GM23338 (cell line): ENCODE results near the gene ADCY3. TPM values are rescaled to one million over a fixed set of nuclear protein-coding genes. Genes with fewer than 3 reads are reported as not detected.

Source experiments
- ATAC-seq: fragments of 200-7000 bp; cut with Tn5 transposase; 3 replicates; pipeline ENCODE4 v1.9.1; 2020
- DNase-seq: peaks from one replicate; pipeline ENCODE4 v3.0.0-alpha.2; 2015; ENCODE audit warnings: low spot score
- H2AFZ ChIP-seq: fragments of 200-600 bp; sonication (generic); 2 replicates; pipeline ENCODE4 v1.8.0; 2016; ENCODE audit warnings: antibody characterized with exemption, mild to moderate bottlenecking, moderate library complexity
- H3F3A ChIP-seq: fragments of 200-600 bp; sonication (generic); replicated peaks from 2 replicates; pipeline ENCODE4 v1.8.0; 2017; ENCODE audit warnings: antibody characterized with exemption, mixed run types, low read depth
- H3K27ac ChIP-seq: fragments of 200-600 bp; sonication (generic); 2 replicates; pipeline ENCODE4 v1.6.1; 2016; ENCODE audit warnings: low read depth
- H3K27me3 ChIP-seq: fragments of 200-600 bp; sonication (generic); 2 replicates; pipeline ENCODE4 v1.8.0; 2016; ENCODE audit warnings: mild to moderate bottlenecking, mixed run types, moderate library complexity; ENCODE audit not compliant: insufficient read depth
- H3K36me3 ChIP-seq: fragments of 200-600 bp; sonication (generic); 2 replicates; pipeline ENCODE4 v1.8.0; 2016; ENCODE audit warnings: mild to moderate bottlenecking; ENCODE audit not compliant: insufficient read depth
- H3K4me1 ChIP-seq: fragments of 200-600 bp; sonication (generic); 2 replicates; pipeline ENCODE4 v1.8.0; 2016; ENCODE audit warnings: mild to moderate bottlenecking, moderate library complexity; ENCODE audit not compliant: insufficient read depth
- H3K4me2 ChIP-seq: fragments of 200-600 bp; sonication (generic); 2 replicates; pipeline ENCODE4 v1.7.1; 2017; ENCODE audit warnings: mixed run types
- H3K4me3 ChIP-seq: fragments of 200-600 bp; sonication (generic); 2 replicates; pipeline ENCODE4 v1.6.1; 2016; ENCODE audit warnings: mixed run types
- H3K79me2 ChIP-seq: fragments of 200-600 bp; sonication (generic); replicated peaks from 2 replicates; pipeline ENCODE4 v1.8.0; 2017; ENCODE audit warnings: mild to moderate bottlenecking; ENCODE audit not compliant: insufficient read depth
- H3K9me2 ChIP-seq: fragments of 200-600 bp; sonication (generic); 2 replicates; pipeline ENCODE4 v1.8.0; 2017; ENCODE audit not compliant: insufficient read depth
- H4K20me1 ChIP-seq: fragments of 200-600 bp; sonication (generic); replicated peaks from 2 replicates; pipeline ENCODE4 v1.8.0; 2017; ENCODE audit warnings: mild to moderate bottlenecking; ENCODE audit not compliant: insufficient read depth
- H3K27ac Mint-ChIP-seq: 2 replicates; pipeline ENCODE4 v1.8.0; 2020; ENCODE audit warnings: inconsistent platforms, mild to moderate bottlenecking, moderate library complexity, mixed read lengths
- H3K27me3 Mint-ChIP-seq: 3 replicates; pipeline ENCODE4 v1.8.0; 2022; ENCODE audit warnings: low read depth, mild to moderate bottlenecking, moderate library complexity, mixed read lengths, inconsistent platforms; ENCODE audit not compliant: insufficient read depth, poor library complexity
- H3K36me3 Mint-ChIP-seq: 3 replicates; pipeline ENCODE4 v1.8.0; 2021; ENCODE audit warnings: low read depth, mild to moderate bottlenecking, inconsistent platforms, moderate library complexity, mixed read lengths
- H3K4me1 Mint-ChIP-seq: 3 replicates; pipeline ENCODE4 v1.8.0; 2020; ENCODE audit warnings: mild to moderate bottlenecking, inconsistent platforms, mixed read lengths
- H3K4me3 Mint-ChIP-seq: 3 replicates; pipeline ENCODE4 v1.8.0; 2021; ENCODE audit warnings: moderate library complexity, mild to moderate bottlenecking, inconsistent platforms, mixed read lengths
- H3K9me3 Mint-ChIP-seq: 3 replicates; pipeline ENCODE4 v1.8.0; 2020; ENCODE audit warnings: moderate library complexity, mild to moderate bottlenecking, inconsistent platforms, mixed read lengths
- CREB1 ChIP-seq: fragments of 250-450 bp; sonication (Bioruptor Pico); IDR thresholded peaks from 2 replicates; pipeline ENCODE4 v1.5.0; 2020; ENCODE audit warnings: low read depth, mild to moderate bottlenecking, moderate library complexity
- CTCF ChIP-seq, 2 experiments: fragments of 200-600 bp in 1 of 2; sonication (generic) in 1 of 2; conservative IDR thresholded peaks; 2 replicates each; pipeline versions ENCODE4 v1.5.1 to v1.6.1; 2016 to 2017; ENCODE audit warnings: antibody characterized with exemption in 2 of 2, low read depth in 2 of 2, mild to moderate bottlenecking in 2 of 2, moderate library complexity in 1 of 2
- EZH2 ChIP-seq: fragments of 200-600 bp; sonication (generic); IDR thresholded peaks from one replicate; pipeline ENCODE4 v1.8.0; 2017; ENCODE audit warnings: antibody characterized with exemption, mild to moderate bottlenecking, low read depth; ENCODE audit not compliant: unreplicated experiment
- EZH2phosphoT487 ChIP-seq: fragments of 200-600 bp; sonication (generic); IDR thresholded peaks from one replicate; pipeline ENCODE4 v1.8.1; 2018; ENCODE audit warnings: antibody characterized with exemption; ENCODE audit not compliant: unreplicated experiment
- JUNB ChIP-seq: IDR thresholded peaks from one replicate; pipeline ENCODE4 v1.6.1; 2016; ENCODE audit warnings: antibody characterized with exemption; ENCODE audit not compliant: unreplicated experiment
- NANOG ChIP-seq: IDR thresholded peaks from 2 replicates; pipeline ENCODE4 v1.6.1; 2016; ENCODE audit warnings: antibody characterized with exemption, borderline replicate concordance
- POLR2AphosphoS5 ChIP-seq: IDR thresholded peaks from 2 replicates; pipeline ENCODE4 v1.6.1; 2016; ENCODE audit warnings: antibody characterized with exemption, low read depth
- STAT1 ChIP-seq: IDR thresholded peaks from one replicate; pipeline ENCODE4 v1.6.1; 2016; ENCODE audit warnings: antibody characterized with exemption; ENCODE audit not compliant: unreplicated experiment
- ZNF114 ChIP-seq: fragments of 250-450 bp; sonication (Bioruptor Pico); IDR thresholded peaks from 2 replicates; pipeline ENCODE4 v1.5.0; 2020; ENCODE audit warnings: mild to moderate bottlenecking, moderate library complexity
- ZNF331 ChIP-seq: fragments of 250-450 bp; sonication (Bioruptor Pico); IDR thresholded peaks from 2 replicates; pipeline ENCODE4 v1.5.0; 2020; ENCODE audit warnings: low read depth, mild to moderate bottlenecking, moderate library complexity
- polyA plus RNA-seq: library from polyadenylated mRNA; unstranded; fragments of >200 nt; fragmentation: Nextera tagmentation; extraction: Ambion mirVana; gene quantifications from 2 replicates; pipeline ENCODE4 v1.2.1, GENCODE V29; 2016
- total RNA-seq: library from RNA; depleted of rRNA; stranded (reverse); fragments of >200 nt; shearing (Covaris generic); gene quantifications from 2 replicates; pipeline ENCODE4 v1.2.3, GENCODE V29; 2014
- TF ChIP-seq, protein P1 (sequence below): IDR thresholded peaks from 2 replicates; pipeline ENCODE4 v1.6.1; 2016; ENCODE audit warnings: antibody characterized with exemption
- TF ChIP-seq, protein P2 (sequence below): IDR thresholded peaks from one replicate; pipeline ENCODE4 v1.6.1; 2018; ENCODE audit warnings: antibody characterized with exemption; ENCODE audit not compliant: unreplicated experiment
- TF ChIP-seq, protein P3 (sequence below): fragments of 250-450 bp; sonication (Bioruptor Pico); IDR thresholded peaks from 2 replicates; pipeline ENCODE4 v1.5.0; 2020; ENCODE audit warnings: mild to moderate bottlenecking, moderate library complexity

ADCY3 gene
- total and polyA plus RNA-seq, 2 experiments from 2014 or later = 9.7 to 32.4 TPM

GRCh38 chr2:24816404-24816803 lies 103.6 kb downstream of the ADCY3 start:
- Histone ChIP-seq H3K4me3 (no peak overlapping the region), H3K36me3 (peaks cover 35% of the 10 kb centered on the region; the same call in 1 of the 2 replicates), H3K27me3 (no peaks in the 10 kb centered on the region), H3K4me2 (no peak overlapping the region), H2AFZ (no peak overlapping the region), H3K27ac (0 out of 2 replicates have a peak overlapping the region, but pooled peaks have one; percentile 19), H4K20me1 (peaks cover 23% of the 10 kb centered on the region), H3K4me1 (peaks cover 9% of the 10 kb centered on the region; the same call in 1 of the 2 replicates), H3K9me2 (no peaks in the 10 kb centered on the region), H3F3A (peaks cover 18% of the 10 kb centered on the region; the same call in 1 of the 2 replicates), H3K79me2 (peaks cover 39% of the 10 kb centered on the region)
- Mint-ChIP-seq H3K4me1 (peaks cover 14% of the 10 kb centered on the region), H3K27me3 (peaks cover 9% of the 10 kb centered on the region), H3K9me3 (no peaks in the 10 kb centered on the region), H3K4me3 (no peak overlapping the region), H3K27ac (peak overlapping the region; percentile 75; the same call in 1 of the 2 replicates), H3K36me3 (peaks cover 83% of the 10 kb centered on the region)
- ATAC-seq (no peak), DNase-seq (no peak)
- TF ChIP-seq ZNF331 (CRISPR knock-in tag) = no peak
- TF ChIP-seq CREB1 = no peak
- TF ChIP-seq POLR2AphosphoS5 = no peak
- no peak for TF ChIP-seq EZH2
- no peak for TF ChIP-seq CTCF (conservative IDR thresholded peaks at IDR 0.05; ENCODE audit: low read depth in 2 of 2)
- no peak for TF ChIP-seq JUNB
- no peak for TF ChIP-seq EZH2phosphoT487
- TF ChIP-seq, protein P1, sequence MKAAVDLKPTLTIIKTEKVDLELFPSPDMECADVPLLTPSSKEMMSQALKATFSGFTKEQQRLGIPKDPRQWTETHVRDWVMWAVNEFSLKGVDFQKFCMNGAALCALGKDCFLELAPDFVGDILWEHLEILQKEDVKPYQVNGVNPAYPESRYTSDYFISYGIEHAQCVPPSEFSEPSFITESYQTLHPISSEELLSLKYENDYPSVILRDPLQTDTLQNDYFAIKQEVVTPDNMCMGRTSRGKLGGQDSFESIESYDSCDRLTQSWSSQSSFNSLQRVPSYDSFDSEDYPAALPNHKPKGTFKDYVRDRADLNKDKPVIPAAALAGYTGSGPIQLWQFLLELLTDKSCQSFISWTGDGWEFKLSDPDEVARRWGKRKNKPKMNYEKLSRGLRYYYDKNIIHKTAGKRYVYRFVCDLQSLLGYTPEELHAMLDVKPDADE = no peak
- TF ChIP-seq ZNF114 = no peak
- TF ChIP-seq NANOG = no peak
- TF ChIP-seq, protein P2, sequence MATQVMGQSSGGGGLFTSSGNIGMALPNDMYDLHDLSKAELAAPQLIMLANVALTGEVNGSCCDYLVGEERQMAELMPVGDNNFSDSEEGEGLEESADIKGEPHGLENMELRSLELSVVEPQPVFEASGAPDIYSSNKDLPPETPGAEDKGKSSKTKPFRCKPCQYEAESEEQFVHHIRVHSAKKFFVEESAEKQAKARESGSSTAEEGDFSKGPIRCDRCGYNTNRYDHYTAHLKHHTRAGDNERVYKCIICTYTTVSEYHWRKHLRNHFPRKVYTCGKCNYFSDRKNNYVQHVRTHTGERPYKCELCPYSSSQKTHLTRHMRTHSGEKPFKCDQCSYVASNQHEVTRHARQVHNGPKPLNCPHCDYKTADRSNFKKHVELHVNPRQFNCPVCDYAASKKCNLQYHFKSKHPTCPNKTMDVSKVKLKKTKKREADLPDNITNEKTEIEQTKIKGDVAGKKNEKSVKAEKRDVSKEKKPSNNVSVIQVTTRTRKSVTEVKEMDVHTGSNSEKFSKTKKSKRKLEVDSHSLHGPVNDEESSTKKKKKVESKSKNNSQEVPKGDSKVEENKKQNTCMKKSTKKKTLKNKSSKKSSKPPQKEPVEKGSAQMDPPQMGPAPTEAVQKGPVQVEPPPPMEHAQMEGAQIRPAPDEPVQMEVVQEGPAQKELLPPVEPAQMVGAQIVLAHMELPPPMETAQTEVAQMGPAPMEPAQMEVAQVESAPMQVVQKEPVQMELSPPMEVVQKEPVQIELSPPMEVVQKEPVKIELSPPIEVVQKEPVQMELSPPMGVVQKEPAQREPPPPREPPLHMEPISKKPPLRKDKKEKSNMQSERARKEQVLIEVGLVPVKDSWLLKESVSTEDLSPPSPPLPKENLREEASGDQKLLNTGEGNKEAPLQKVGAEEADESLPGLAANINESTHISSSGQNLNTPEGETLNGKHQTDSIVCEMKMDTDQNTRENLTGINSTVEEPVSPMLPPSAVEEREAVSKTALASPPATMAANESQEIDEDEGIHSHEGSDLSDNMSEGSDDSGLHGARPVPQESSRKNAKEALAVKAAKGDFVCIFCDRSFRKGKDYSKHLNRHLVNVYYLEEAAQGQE = no peak
- TF ChIP-seq STAT1 = no peak
- TF ChIP-seq, protein P3, sequence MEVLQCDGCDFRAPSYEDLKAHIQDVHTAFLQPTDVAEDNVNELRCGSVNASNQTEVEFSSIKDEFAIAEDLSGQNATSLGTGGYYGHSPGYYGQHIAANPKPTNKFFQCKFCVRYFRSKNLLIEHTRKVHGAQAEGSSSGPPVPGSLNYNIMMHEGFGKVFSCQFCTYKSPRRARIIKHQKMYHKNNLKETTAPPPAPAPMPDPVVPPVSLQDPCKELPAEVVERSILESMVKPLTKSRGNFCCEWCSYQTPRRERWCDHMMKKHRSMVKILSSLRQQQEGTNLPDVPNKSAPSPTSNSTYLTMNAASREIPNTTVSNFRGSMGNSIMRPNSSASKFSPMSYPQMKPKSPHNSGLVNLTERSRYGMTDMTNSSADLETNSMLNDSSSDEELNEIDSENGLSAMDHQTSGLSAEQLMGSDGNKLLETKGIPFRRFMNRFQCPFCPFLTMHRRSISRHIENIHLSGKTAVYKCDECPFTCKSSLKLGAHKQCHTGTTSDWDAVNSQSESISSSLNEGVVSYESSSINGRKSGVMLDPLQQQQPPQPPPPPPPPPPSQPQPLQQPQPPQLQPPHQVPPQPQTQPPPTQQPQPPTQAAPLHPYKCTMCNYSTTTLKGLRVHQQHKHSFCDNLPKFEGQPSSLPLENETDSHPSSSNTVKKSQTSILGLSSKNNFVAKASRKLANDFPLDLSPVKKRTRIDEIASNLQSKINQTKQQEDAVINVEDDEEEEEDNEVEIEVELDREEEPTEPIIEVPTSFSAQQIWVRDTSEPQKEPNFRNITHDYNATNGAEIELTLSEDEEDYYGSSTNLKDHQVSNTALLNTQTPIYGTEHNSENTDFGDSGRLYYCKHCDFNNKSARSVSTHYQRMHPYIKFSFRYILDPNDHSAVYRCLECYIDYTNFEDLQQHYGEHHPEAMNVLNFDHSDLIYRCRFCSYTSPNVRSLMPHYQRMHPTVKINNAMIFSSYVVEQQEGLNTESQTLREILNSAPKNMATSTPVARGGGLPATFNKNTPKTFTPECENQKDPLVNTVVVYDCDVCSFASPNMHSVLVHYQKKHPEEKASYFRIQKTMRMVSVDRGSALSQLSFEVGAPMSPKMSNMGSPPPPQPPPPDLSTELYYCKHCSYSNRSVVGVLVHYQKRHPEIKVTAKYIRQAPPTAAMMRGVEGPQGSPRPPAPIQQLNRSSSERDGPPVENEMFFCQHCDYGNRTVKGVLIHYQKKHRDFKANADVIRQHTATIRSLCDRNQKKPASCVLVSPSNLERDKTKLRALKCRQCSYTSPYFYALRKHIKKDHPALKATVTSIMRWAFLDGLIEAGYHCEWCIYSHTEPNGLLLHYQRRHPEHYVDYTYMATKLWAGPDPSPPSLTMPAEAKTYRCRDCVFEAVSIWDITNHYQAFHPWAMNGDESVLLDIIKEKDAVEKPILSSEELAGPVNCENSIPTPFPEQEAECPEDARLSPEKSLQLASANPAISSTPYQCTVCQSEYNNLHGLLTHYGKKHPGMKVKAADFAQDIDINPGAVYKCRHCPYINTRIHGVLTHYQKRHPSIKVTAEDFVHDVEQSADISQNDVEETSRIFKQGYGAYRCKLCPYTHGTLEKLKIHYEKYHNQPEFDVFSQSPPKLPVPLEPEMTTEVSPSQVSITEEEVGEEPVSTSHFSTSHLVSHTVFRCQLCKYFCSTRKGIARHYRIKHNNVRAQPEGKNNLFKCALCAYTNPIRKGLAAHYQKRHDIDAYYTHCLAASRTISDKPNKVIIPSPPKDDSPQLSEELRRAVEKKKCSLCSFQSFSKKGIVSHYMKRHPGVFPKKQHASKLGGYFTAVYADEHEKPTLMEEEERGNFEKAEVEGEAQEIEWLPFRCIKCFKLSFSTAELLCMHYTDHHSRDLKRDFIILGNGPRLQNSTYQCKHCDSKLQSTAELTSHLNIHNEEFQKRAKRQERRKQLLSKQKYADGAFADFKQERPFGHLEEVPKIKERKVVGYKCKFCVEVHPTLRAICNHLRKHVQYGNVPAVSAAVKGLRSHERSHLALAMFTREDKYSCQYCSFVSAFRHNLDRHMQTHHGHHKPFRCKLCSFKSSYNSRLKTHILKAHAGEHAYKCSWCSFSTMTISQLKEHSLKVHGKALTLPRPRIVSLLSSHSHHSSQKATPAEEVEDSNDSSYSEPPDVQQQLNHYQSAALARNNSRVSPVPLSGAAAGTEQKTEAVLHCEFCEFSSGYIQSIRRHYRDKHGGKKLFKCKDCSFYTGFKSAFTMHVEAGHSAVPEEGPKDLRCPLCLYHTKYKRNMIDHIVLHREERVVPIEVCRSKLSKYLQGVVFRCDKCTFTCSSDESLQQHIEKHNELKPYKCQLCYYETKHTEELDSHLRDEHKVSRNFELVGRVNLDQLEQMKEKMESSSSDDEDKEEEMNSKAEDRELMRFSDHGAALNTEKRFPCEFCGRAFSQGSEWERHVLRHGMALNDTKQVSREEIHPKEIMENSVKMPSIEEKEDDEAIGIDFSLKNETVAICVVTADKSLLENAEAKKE = no peak
